SU-DHL-6 (cell line): Measurements from ENCODE around the gene SLC29A2.
"Not testable (repeated sequence)": the region's sequence is repeated elsewhere in the genome, so short reads cannot be mapped to it uniquely, and the experiment has no call there.

Experiments
- H2AFZ ChIP-seq: fragments of 200-600 bp; sonication (generic); 2 replicates; pipeline ENCODE4 v1.6.1; 2014; ENCODE audit warnings: low read depth, mild to moderate bottlenecking, moderate library complexity, mixed read lengths, antibody characterized with exemption, low read length; ENCODE audit not compliant: severe bottlenecking
- H3F3A ChIP-seq: fragments of 200-600 bp; shearing (Covaris generic); 2 replicates; pipeline ENCODE4 v1.6.0; 2016; ENCODE audit warnings: antibody characterized with exemption, mild to moderate bottlenecking; ENCODE audit not compliant: insufficient read depth
- H3K27ac ChIP-seq: fragments of 200-600 bp; sonication (generic); 2 replicates; pipeline ENCODE4 v1.5.1; 2016; ENCODE audit warnings: low read depth, mild to moderate bottlenecking, low read length, moderate library complexity, mixed read lengths
- H3K27me3 ChIP-seq: fragments of 200-600 bp; sonication (generic), shearing (Covaris generic); 2 replicates; pipeline ENCODE4 v1.6.0; 2014; ENCODE audit warnings: mild to moderate bottlenecking, low read length
- H3K36me3 ChIP-seq: fragments of 200-600 bp; sonication (generic); 2 replicates; pipeline ENCODE4 v1.6.1; 2014; ENCODE audit warnings: mild to moderate bottlenecking, low read length, mixed read lengths
- H3K4me2 ChIP-seq: fragments of 300-600, 200-600 bp; shearing (Covaris generic), sonication (generic); 2 replicates; pipeline ENCODE4 v1.6.0; 2014; ENCODE audit warnings: low read length, low read depth, mild to moderate bottlenecking; ENCODE audit not compliant: poor library complexity, severe bottlenecking
- H3K4me3 ChIP-seq: fragments of 200-600 bp; sonication (generic); 2 replicates; pipeline ENCODE4 v1.5.1; 2014; ENCODE audit warnings: antibody characterized with exemption, low read length, mild to moderate bottlenecking, mixed read lengths; ENCODE audit not compliant: insufficient read depth, poor library complexity, severe bottlenecking
- H3K79me2 ChIP-seq: fragments of 200-600 bp; sonication (generic); 2 replicates; pipeline ENCODE4 v1.6.1; 2014; ENCODE audit warnings: mild to moderate bottlenecking, low read length, moderate library complexity; ENCODE audit not compliant: insufficient read depth
- H3K9ac ChIP-seq: fragments of 200-600 bp; sonication (generic); 2 replicates; pipeline ENCODE4 v1.7.0; 2014; ENCODE audit warnings: mild to moderate bottlenecking, low read length
- H3K9me2 ChIP-seq: fragments of 200-600 bp; sonication (generic); replicated peaks from 2 replicates; pipeline ENCODE4 v1.6.1; 2014; ENCODE audit warnings: low read length; ENCODE audit not compliant: insufficient read depth
- H3K9me3 ChIP-seq: fragments of 200-600 bp; sonication (generic); 2 replicates; pipeline ENCODE4 v1.6.1; 2014; ENCODE audit warnings: low read length, mixed read lengths; ENCODE audit not compliant: insufficient read depth
- H4K20me1 ChIP-seq: fragments of 200-600 bp; sonication (generic); 2 replicates; pipeline ENCODE4 v1.6.1; 2014; ENCODE audit warnings: low read depth, mild to moderate bottlenecking, antibody characterized with exemption, low read length, moderate library complexity, mixed read lengths
- EZH2phosphoT487 ChIP-seq: fragments of 200-600 bp; sonication (generic), shearing (Covaris generic); conservative IDR thresholded peaks from 2 replicates; pipeline ENCODE4 v1.6.1; 2018; ENCODE audit warnings: mild to moderate bottlenecking, antibody characterized with exemption, low read length, moderate library complexity, mixed read lengths
- TF ChIP-seq, protein P1 (sequence below): fragments of 200-600 bp; sonication (generic); IDR thresholded peaks from one replicate; pipeline ENCODE4 v1.5.1; 2017; ENCODE audit warnings: antibody characterized with exemption, mild to moderate bottlenecking, low read length, moderate library complexity; ENCODE audit not compliant: insufficient read depth, poor library complexity, severe bottlenecking

Gene SLC29A2

DNA sequence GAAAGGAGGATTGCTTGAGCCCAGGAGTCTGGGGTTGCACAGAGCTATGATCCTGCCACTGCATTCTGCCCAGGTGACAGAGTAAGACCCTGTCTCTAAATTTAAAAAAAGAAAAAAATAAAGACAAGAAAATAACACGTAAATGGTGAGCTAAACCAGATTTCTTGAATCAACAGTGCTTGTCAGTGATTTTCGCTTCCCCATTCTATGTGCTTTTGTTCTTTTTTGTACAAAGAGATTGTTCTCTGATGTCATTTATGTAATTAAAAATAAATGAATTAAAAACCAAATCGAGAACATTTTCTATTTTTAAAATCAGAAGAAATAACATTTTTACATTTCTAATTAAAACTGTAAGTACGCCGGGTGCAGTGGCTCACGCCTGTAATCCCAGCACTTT, 19.8 kb upstream of the SLC29A2 start:
- no peaks in the 10 kb centered on the region for H3K36me3 ChIP-seq
- no peaks in the 10 kb centered on the region for H3F3A ChIP-seq
- no peaks in the 10 kb centered on the region for H3K9me3 ChIP-seq
- H2AFZ ChIP-seq = no peak overlapping the region
- no peak overlapping the region for H3K27ac ChIP-seq
- H3K4me2 ChIP-seq = no peak overlapping the region
- TF ChIP-seq EZH2phosphoT487 = no peak
- TF ChIP-seq, protein P1, sequence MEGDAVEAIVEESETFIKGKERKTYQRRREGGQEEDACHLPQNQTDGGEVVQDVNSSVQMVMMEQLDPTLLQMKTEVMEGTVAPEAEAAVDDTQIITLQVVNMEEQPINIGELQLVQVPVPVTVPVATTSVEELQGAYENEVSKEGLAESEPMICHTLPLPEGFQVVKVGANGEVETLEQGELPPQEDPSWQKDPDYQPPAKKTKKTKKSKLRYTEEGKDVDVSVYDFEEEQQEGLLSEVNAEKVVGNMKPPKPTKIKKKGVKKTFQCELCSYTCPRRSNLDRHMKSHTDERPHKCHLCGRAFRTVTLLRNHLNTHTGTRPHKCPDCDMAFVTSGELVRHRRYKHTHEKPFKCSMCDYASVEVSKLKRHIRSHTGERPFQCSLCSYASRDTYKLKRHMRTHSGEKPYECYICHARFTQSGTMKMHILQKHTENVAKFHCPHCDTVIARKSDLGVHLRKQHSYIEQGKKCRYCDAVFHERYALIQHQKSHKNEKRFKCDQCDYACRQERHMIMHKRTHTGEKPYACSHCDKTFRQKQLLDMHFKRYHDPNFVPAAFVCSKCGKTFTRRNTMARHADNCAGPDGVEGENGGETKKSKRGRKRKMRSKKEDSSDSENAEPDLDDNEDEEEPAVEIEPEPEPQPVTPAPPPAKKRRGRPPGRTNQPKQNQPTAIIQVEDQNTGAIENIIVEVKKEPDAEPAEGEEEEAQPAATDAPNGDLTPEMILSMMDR = no peak
- no peak overlapping the region for H3K4me3 ChIP-seq
- no peaks in the 10 kb centered on the region for H3K9me2 ChIP-seq
- H4K20me1 ChIP-seq = no peaks in the 10 kb centered on the region
- no peaks in the 10 kb centered on the region for H3K79me2 ChIP-seq
- no peaks in the 10 kb centered on the region for H3K27me3 ChIP-seq
- H3K9ac ChIP-seq = no peak overlapping the region

DNA sequence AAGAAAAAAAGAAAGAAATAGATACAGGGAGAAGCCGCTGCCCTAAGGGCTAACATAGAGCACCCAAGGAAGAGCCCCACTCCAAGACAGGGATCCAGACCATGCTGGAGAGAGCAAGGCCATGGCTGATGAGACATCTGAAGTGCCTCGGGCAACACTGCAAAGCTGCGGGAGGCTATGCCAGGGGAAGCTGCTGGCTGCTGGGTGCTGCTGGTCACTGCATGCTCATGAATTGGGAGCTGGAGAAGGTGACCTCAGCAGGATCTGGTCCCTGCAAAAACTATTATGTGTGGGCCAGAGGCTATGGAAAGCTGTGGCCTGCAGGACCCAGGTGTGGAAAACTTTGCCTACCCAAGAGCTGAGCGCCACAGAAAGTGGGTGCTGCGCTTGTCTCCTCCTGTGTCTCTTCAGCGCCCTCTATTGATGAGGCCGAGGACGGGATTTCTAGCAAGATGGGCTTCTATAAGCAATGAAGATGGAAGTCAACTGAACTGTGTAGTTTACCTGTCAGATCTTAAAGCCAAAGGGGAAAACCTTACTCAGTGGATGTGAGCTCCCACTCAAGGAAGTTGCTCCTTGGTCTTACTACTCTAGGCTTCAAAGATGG, 17.3 kb upstream of the SLC29A2 start:
- Histone ChIP-seq H3K9me2 (no peaks in the 10 kb centered on the region), H3K27ac (no peak overlapping the region), H3K79me2 (no peaks in the 10 kb centered on the region), H2AFZ (no peak overlapping the region), H3F3A (no peaks in the 10 kb centered on the region), H3K9me3 (no peaks in the 10 kb centered on the region), H4K20me1 (no peaks in the 10 kb centered on the region), H3K36me3 (no peaks in the 10 kb centered on the region), H3K4me3 (no peak overlapping the region), H3K27me3 (no peaks in the 10 kb centered on the region), H3K9ac (no peak overlapping the region), H3K4me2 (no peak overlapping the region)
- TF ChIP-seq, protein P1 = peak; percentile 84
- no peak for TF ChIP-seq EZH2phosphoT487

DNA sequence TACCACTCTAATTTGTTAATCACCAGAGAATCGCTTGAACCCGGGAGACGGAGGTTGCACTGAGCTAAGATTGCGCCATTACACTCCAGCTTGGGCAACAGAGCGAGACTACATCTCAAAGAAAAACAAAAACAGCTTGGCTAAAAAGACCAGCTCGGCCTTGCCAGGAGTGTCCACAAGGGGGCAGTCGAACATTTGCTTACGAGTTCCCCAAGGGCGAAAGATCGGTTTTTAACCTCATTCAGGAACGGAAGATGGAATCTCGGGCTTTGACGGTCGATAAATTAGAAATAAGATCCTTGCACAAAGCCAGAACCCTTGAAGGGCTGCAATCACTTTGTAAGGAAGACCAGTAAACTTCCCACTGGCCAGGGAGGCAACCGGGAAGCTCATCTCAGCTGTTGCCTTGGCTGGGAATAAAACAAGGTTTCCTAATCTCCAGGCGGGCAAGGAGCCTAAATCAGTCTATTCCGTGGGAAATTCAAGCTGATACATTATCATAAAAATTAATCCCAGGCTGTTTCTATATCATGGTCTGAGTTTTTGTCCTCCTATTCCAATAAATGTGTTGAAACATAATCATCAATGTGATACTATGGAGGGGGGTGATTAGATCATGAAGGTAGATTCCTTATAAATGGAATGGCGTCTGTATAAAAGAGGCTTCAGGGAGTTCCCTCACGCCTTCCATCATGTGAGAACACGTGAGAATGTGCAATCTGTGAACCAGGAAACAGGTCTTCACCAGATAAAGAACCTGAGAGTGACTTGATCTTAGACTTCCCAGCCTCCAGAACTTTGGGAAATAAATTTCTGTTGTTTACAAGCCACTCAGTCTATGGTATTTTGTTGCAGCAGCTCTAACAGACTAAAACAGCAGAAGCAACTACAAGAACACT, 14.9 kb upstream of the SLC29A2 start:
- Histone ChIP-seq H4K20me1 (no peaks in the 10 kb centered on the region), H3K36me3 (no peaks in the 10 kb centered on the region), H3F3A (no peaks in the 10 kb centered on the region), H3K4me3 (no peak overlapping the region), H2AFZ (no peak overlapping the region), H3K9me3 (no peaks in the 10 kb centered on the region), H3K27ac (no peak overlapping the region), H3K9ac (no peak overlapping the region), H3K4me2 (peak overlapping the region; percentile 41), H3K9me2 (no peaks in the 10 kb centered on the region), H3K79me2 (no peaks in the 10 kb centered on the region), H3K27me3 (no peaks in the 10 kb centered on the region)
- TF ChIP-seq, protein P1 = peak; percentile 97
- no peak for TF ChIP-seq EZH2phosphoT487

DNA sequence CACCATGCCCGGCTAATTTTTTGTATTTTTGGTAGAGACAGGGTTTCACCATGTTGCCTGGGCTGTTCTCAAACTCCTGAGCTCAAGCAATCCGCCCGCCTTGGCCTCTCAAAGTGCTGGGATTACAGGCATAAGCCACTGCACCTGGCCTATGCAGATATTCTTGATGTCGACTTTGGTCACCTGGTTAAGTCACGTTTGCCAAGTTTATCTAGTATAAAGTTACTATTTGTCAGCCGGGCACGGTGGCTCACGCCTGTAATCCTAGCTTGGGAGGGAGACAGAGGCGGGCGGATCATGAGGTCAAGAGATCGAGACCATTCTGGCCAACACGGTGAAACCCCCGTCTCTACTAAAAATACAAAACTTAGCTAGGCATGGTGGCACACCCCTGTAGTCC, 12.8 kb upstream of the SLC29A2 start:
- H3F3A ChIP-seq, H3K4me3 ChIP-seq, H2AFZ ChIP-seq, H3K79me2 ChIP-seq, H3K9ac ChIP-seq, H3K9me2 ChIP-seq, H4K20me1 ChIP-seq, H3K27ac ChIP-seq, H3K4me2 ChIP-seq, H3K36me3 ChIP-seq, H3K9me3 ChIP-seq, H3K27me3 ChIP-seq: not testable (repeated sequence)

DNA sequence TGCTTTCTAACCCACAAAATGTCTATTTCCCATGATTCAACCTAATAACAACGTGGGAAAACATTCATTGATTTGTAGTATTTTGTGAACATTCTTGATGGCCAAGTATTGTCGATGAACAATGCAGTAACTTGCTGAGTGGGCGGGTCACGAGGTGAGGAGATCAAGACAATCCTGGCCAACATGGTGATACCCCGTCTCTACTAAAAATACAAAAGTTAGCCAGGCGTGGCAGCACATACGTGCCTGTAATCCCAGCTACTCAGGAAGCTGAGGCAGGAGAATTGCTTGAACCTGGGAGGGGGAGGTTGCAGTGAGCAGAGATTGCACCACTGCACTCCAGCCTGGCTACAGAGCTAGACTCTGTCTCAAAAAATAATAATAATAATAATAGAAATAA, 8.7 kb upstream of the SLC29A2 start:
- not testable (repeated sequence) for H3K4me3 ChIP-seq, H3K36me3 ChIP-seq, H2AFZ ChIP-seq, H3K9me2 ChIP-seq, H3F3A ChIP-seq, H3K27me3 ChIP-seq, H3K9ac ChIP-seq, H3K9me3 ChIP-seq, H4K20me1 ChIP-seq, H3K27ac ChIP-seq, H3K79me2 ChIP-seq, H3K4me2 ChIP-seq
